Liver (tissue), 9 donors: Measurements from ENCODE around the gene GUCY1B1. TPM values are rescaled to one million over a fixed set of nuclear protein-coding genes. Genes with fewer than 3 reads are reported as not detected.

ENCODE experiments used
- DNase-seq: peaks from one replicate; pipeline ENCODE4 v3.0.0-alpha.2; 2017; ENCODE audit warnings: low spot score
- H3K27ac ChIP-seq, 2 donors: one replicate each; pipeline ENCODE4 v1.7.0; 2013; ENCODE audit warnings: inconsistent platforms in 2 of 2, low read length in 2 of 2, control low read depth in 1 of 2, low read depth in 1 of 2, mild to moderate bottlenecking in 1 of 2
- H3K27me3 ChIP-seq, 4 donors: one replicate each; pipeline versions ENCODE4 v1.6.1 to v1.7.0; 2013; ENCODE audit warnings: low read length in 3 of 4, inconsistent platforms in 1 of 4, mild to moderate bottlenecking in 1 of 4, moderate library complexity in 1 of 4; ENCODE audit not compliant: control insufficient read depth in 4 of 4, insufficient read depth in 4 of 4
- H3K36me3 ChIP-seq, 4 donors: one replicate each; pipeline versions ENCODE4 v1.6.1 to v1.7.0; 2013; ENCODE audit warnings: low read length in 3 of 4, mild to moderate bottlenecking in 3 of 4, low read depth in 1 of 4, moderate library complexity in 1 of 4; ENCODE audit not compliant: control insufficient read depth in 4 of 4, insufficient read depth in 3 of 4
- H3K4me1 ChIP-seq, 4 donors: one replicate each; pipeline versions ENCODE4 v1.6.1 to v1.7.0; 2013; ENCODE audit warnings: low read length in 3 of 4, mild to moderate bottlenecking in 3 of 4, moderate library complexity in 1 of 4; ENCODE audit not compliant: control insufficient read depth in 4 of 4, insufficient read depth in 4 of 4
- H3K4me3 ChIP-seq, 3 donors: one replicate each; pipeline versions ENCODE4 v1.6.1 to v1.7.0; 2013; ENCODE audit warnings: low read length in 3 of 3, control low read depth in 1 of 3, low read depth in 1 of 3, mild to moderate bottlenecking in 1 of 3
- H3K9ac ChIP-seq, 2 donors: one replicate each; pipeline ENCODE4 v1.7.0; 2013; ENCODE audit warnings: low read length in 2 of 2, mild to moderate bottlenecking in 2 of 2, moderate library complexity in 2 of 2, control low read depth in 1 of 2, low read depth in 1 of 2
- H3K9me3 ChIP-seq, 4 donors: one replicate each; pipeline versions ENCODE4 v1.6.1 to v1.7.0; 2013; ENCODE audit warnings: low read length in 3 of 4; ENCODE audit not compliant: control insufficient read depth in 4 of 4
- EGR1 ChIP-seq, 2 donors: IDR thresholded peaks; 2 replicates each; pipeline ENCODE4 v1.6.1; 2016 to 2018; ENCODE audit warnings: antibody characterized with exemption in 2 of 2, low read depth in 2 of 2
- FOXA1 ChIP-seq: IDR thresholded peaks from 2 replicates; pipeline ENCODE4 v1.6.1; 2016; ENCODE audit warnings: antibody characterized with exemption
- FOXA2 ChIP-seq: IDR thresholded peaks from 2 replicates; pipeline ENCODE4 v1.6.1; 2016; ENCODE audit warnings: antibody characterized with exemption
- GABPA ChIP-seq, 2 donors: IDR thresholded peaks in 1 of 2; conservative IDR thresholded peaks in 1 of 2; 2 replicates each; pipeline ENCODE4 v1.6.1; 2016; ENCODE audit warnings: antibody characterized with exemption in 2 of 2, mild to moderate bottlenecking in 1 of 2, moderate library complexity in 1 of 2
- HNF4A ChIP-seq, 2 donors: conservative IDR thresholded peaks; 2 replicates each; pipeline ENCODE4 v1.6.1; 2016; ENCODE audit warnings: antibody characterized with exemption in 2 of 2, mild to moderate bottlenecking in 2 of 2
- JUND ChIP-seq, 2 donors: IDR thresholded peaks; 2 replicates each; pipeline ENCODE4 v1.6.1; 2016; ENCODE audit warnings: antibody characterized with exemption in 2 of 2
- RAD21 ChIP-seq, 2 donors: IDR thresholded peaks; 2 replicates each; pipeline ENCODE4 v1.6.1; 2016; ENCODE audit warnings: antibody characterized with exemption in 2 of 2, mild to moderate bottlenecking in 2 of 2
- RXRA ChIP-seq, 2 donors: IDR thresholded peaks; 2 replicates each; pipeline ENCODE4 v1.6.1; 2017 to 2018; ENCODE audit warnings: antibody characterized with exemption in 2 of 2, mild to moderate bottlenecking in 1 of 2
- SP1 ChIP-seq: IDR thresholded peaks from 2 replicates; pipeline ENCODE4 v1.6.1; 2018; ENCODE audit warnings: antibody characterized with exemption, mild to moderate bottlenecking
- TAF1 ChIP-seq: conservative IDR thresholded peaks from 2 replicates; pipeline ENCODE4 v1.6.1; 2016; ENCODE audit warnings: antibody characterized with exemption, mild to moderate bottlenecking
- YY1 ChIP-seq: IDR thresholded peaks from 2 replicates; pipeline ENCODE4 v1.6.1; 2016; ENCODE audit warnings: antibody characterized with exemption, mild to moderate bottlenecking
- WGBS: extraction: QIAGEN DNeasy Blood & Tissue Kit; methylation state at CpG from one replicate; pipeline ENCODE4 v1.1.7; 2013; 5-methylcytosine and 5-hydroxymethylcytosine counted together
- polyA plus RNA-seq, 2 donors: library from polyadenylated mRNA; stranded (reverse) in 1 of 2; unstranded in 1 of 2; fragments of 200-250 nt in 1 of 2; fragments of >200 nt in 1 of 2; fragmentation: Nextera tagmentation in 1 of 2; extraction: Ambion mirVana in 1 of 2; gene quantifications; one replicate each; pipeline versions ENCODE4 v1.2.1 to v1.2.3, GENCODE V29; 2013 to 2015
- total RNA-seq, 2 donors: library from RNA; depleted of rRNA; stranded (reverse); fragments of >200 nt; gene quantifications; one replicate each; pipeline ENCODE4 v1.2.3, GENCODE V29; 2014
- TF ChIP-seq, protein P1 (sequence below): IDR thresholded peaks from 2 replicates; pipeline ENCODE4 v1.6.1; 2016; ENCODE audit warnings: antibody characterized with exemption
- TF ChIP-seq, protein P2 (sequence below): IDR thresholded peaks from 2 replicates; pipeline ENCODE4 v1.6.1; 2016; ENCODE audit warnings: antibody characterized with exemption, mild to moderate bottlenecking
- donor health status: healthy.
- donor health status: healthy.
- donor health status: healthy.
- donor health status: healthy.
- donor health status: healthy.

Gene GUCY1B1
- total and polyA plus RNA-seq, 4 donors: 2.6 to 6.7 (median 3.8) TPM

- no peak for DNase-seq
- Histone ChIP-seq H3K27me3 (no peaks in the 10 kb centered on the region), H3K36me3 (peaks cover 0 to 2% (median 0%) of the 10 kb centered on the region in 4 donors), H3K9me3 (no peaks in the 10 kb centered on the region), H3K27ac (no peak overlapping the region), H3K9ac (no peak overlapping the region), H3K4me1 (peaks cover 0 to 20% (median 9%) of the 10 kb centered on the region in 4 donors), H3K4me3 (no peak overlapping the region)
- TF ChIP-seq JUND (IDR thresholded peaks at IDR 0.05) (no peak), RXRA (IDR thresholded peaks at IDR 0.05) (peak in 1 of 2 donors; percentile 16), HNF4A (conservative IDR thresholded peaks at IDR 0.05) (peak in 1 of 2 donors; percentile 17)
- WGBS: 40% methylated on average over 4 of the region's 4 CpGs
Measured at GRCh38 chr4:155774033-155774432, 15.2 kb downstream of the GUCY1B1 start.

- peaks cover 0 to 17% (median 10%) of the 10 kb centered on the region in 4 donors for H3K4me1 ChIP-seq
- 26% methylated on average over 3 of the region's 3 CpGs for WGBS
- no peak for DNase-seq
- no peak overlapping the region for H3K4me3 ChIP-seq
- H3K9ac ChIP-seq: peak overlapping the region in 1 of 2 donors; percentile 11
- no peaks in the 10 kb centered on the region for H3K27me3 ChIP-seq
- H3K36me3 ChIP-seq: no peaks in the 10 kb centered on the region
- TF ChIP-seq SP1 (peak; percentile 74), RXRA (IDR thresholded peaks at IDR 0.05) (peak; percentile 37 to 52), FOXA2 (peak; percentile 97), YY1 (peak; percentile 86), JUND (IDR thresholded peaks at IDR 0.05) (peak in 1 of 2 donors; percentile 84), TAF1 (no peak), FOXA1 (peak; percentile 97), GABPA (IDR thresholded peaks at IDR 0.05 in 1 of 2, conservative IDR thresholded peaks at IDR 0.05 in 1 of 2) (no peak), EGR1 (IDR thresholded peaks at IDR 0.05; ENCODE audit: low read depth in 2 of 2) (peak in 1 of 2 donors; percentile 15), HNF4A (conservative IDR thresholded peaks at IDR 0.05) (peak; percentile 63 to 67), RAD21 (IDR thresholded peaks at IDR 0.05) (peak in 1 of 2 donors; percentile 38)
- TF ChIP-seq, protein P1, sequence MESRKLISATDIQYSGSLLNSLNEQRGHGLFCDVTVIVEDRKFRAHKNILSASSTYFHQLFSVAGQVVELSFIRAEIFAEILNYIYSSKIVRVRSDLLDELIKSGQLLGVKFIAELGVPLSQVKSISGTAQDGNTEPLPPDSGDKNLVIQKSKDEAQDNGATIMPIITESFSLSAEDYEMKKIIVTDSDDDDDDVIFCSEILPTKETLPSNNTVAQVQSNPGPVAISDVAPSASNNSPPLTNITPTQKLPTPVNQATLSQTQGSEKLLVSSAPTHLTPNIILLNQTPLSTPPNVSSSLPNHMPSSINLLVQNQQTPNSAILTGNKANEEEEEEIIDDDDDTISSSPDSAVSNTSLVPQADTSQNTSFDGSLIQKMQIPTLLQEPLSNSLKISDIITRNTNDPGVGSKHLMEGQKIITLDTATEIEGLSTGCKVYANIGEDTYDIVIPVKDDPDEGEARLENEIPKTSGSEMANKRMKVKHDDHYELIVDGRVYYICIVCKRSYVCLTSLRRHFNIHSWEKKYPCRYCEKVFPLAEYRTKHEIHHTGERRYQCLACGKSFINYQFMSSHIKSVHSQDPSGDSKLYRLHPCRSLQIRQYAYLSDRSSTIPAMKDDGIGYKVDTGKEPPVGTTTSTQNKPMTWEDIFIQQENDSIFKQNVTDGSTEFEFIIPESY: peak; percentile 18
- TF ChIP-seq, protein P2, sequence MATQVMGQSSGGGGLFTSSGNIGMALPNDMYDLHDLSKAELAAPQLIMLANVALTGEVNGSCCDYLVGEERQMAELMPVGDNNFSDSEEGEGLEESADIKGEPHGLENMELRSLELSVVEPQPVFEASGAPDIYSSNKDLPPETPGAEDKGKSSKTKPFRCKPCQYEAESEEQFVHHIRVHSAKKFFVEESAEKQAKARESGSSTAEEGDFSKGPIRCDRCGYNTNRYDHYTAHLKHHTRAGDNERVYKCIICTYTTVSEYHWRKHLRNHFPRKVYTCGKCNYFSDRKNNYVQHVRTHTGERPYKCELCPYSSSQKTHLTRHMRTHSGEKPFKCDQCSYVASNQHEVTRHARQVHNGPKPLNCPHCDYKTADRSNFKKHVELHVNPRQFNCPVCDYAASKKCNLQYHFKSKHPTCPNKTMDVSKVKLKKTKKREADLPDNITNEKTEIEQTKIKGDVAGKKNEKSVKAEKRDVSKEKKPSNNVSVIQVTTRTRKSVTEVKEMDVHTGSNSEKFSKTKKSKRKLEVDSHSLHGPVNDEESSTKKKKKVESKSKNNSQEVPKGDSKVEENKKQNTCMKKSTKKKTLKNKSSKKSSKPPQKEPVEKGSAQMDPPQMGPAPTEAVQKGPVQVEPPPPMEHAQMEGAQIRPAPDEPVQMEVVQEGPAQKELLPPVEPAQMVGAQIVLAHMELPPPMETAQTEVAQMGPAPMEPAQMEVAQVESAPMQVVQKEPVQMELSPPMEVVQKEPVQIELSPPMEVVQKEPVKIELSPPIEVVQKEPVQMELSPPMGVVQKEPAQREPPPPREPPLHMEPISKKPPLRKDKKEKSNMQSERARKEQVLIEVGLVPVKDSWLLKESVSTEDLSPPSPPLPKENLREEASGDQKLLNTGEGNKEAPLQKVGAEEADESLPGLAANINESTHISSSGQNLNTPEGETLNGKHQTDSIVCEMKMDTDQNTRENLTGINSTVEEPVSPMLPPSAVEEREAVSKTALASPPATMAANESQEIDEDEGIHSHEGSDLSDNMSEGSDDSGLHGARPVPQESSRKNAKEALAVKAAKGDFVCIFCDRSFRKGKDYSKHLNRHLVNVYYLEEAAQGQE: no peak
- H3K27ac ChIP-seq: peak overlapping the region; percentile 52 to 62
- H3K9me3 ChIP-seq: no peaks in the 10 kb centered on the region
Measured at GRCh38 chr4:155777971-155778735, 19.3 kb downstream of the GUCY1B1 start.
